Urinary bladder (tissue), 4 donors: ENCODE measurements around the gene ARL14EP. TPM values are rescaled to one million over a fixed set of nuclear protein-coding genes. Genes with fewer than 3 reads are reported as not detected.

Experiments
- DNase-seq: peaks from one replicate; pipeline ENCODE4 v3.0.0-alpha.2; 2015; ENCODE audit errors: extremely low spot score
- H3K27ac ChIP-seq: one replicate; pipeline ENCODE4 v1.5.1; 2013; ENCODE audit warnings: low read depth, mild to moderate bottlenecking, moderate library complexity
- H3K36me3 ChIP-seq: one replicate; pipeline ENCODE4 v1.6.1; 2013; ENCODE audit warnings: mild to moderate bottlenecking, moderate library complexity; ENCODE audit not compliant: insufficient read depth
- H3K4me1 ChIP-seq: one replicate; pipeline ENCODE4 v1.6.1; 2013; ENCODE audit warnings: mild to moderate bottlenecking, moderate library complexity; ENCODE audit not compliant: insufficient read depth
- H3K4me3 ChIP-seq: one replicate; pipeline ENCODE4 v1.5.1; 2013; ENCODE audit warnings: low read depth, low read length
- WGBS: extraction: QIAGEN DNeasy Blood & Tissue Kit; methylation state at CpG from one replicate; pipeline ENCODE4 v1.1.7; 2013; 5-methylcytosine and 5-hydroxymethylcytosine counted together
- polyA plus RNA-seq: library from polyadenylated mRNA; stranded (reverse); fragments of 200-250 nt; gene quantifications from one replicate; pipeline ENCODE4 v1.2.3, GENCODE V29; 2013
- total RNA-seq: library from RNA; depleted of rRNA; stranded (reverse); fragments of >200 nt; gene quantifications from one replicate; pipeline ENCODE4 v1.2.3, GENCODE V29; 2014
- donor health status: healthy with polysubstance abuse.
- donor health status: healthy.

The ARL14EP gene
- total and polyA plus RNA-seq, 2 donors, result 18.7 to 43.7 TPM

- Histone ChIP-seq H3K27ac (no peak overlapping the region), H3K4me1 (no peaks in the 10 kb centered on the region), H3K4me3 (no peak overlapping the region), H3K36me3 (no peaks in the 10 kb centered on the region)
- 51% methylated on average over 1 of the region's 1 CpG for WGBS
- no peak for DNase-seq
These were observed 10.7 kb upstream of the ARL14EP start for GRCh38 chr11:30312243-30312642.

GRCh38 chr11:30313580-30313979, 9.3 kb upstream of the ARL14EP start:
- no peak for DNase-seq
- no peak overlapping the region for H3K27ac ChIP-seq
- no peaks in the 10 kb centered on the region for H3K36me3 ChIP-seq
- no peaks in the 10 kb centered on the region for H3K4me1 ChIP-seq
- WGBS, result 77% methylated on average over 2 of the region's 2 CpGs
- no peak overlapping the region for H3K4me3 ChIP-seq

- no peak for DNase-seq
- no peak overlapping the region for H3K27ac ChIP-seq
- no peaks in the 10 kb centered on the region for H3K36me3 ChIP-seq
- H3K4me3 ChIP-seq, result no peak overlapping the region
- H3K4me1 ChIP-seq, result no peaks in the 10 kb centered on the region
These were observed 8.3 kb upstream of the ARL14EP start for GRCh38 chr11:30314625-30315024.

GRCh38 chr11:30316237-30316636, 6.7 kb upstream of the ARL14EP start:
- H3K36me3 ChIP-seq, result no peaks in the 10 kb centered on the region
- H3K4me1 ChIP-seq, result no peaks in the 10 kb centered on the region
- no peak overlapping the region for H3K27ac ChIP-seq
- no peak overlapping the region for H3K4me3 ChIP-seq
- no peak for DNase-seq
- WGBS, result 85% methylated on average over 1 of the region's 1 CpG

- Histone ChIP-seq H3K36me3 (no peaks in the 10 kb centered on the region), H3K4me3 (no peak overlapping the region), H3K27ac (no peak overlapping the region), H3K4me1 (no peaks in the 10 kb centered on the region)
- DNase-seq, result no peak
- 21% methylated on average over 2 of the region's 2 CpGs for WGBS
These were observed 5.9 kb upstream of the ARL14EP start for GRCh38 chr11:30317030-30317429.

- Histone ChIP-seq H3K4me3 (no peak overlapping the region), H3K27ac (no peak overlapping the region), H3K36me3 (no peaks in the 10 kb centered on the region), H3K4me1 (no peaks in the 10 kb centered on the region)
- DNase-seq, result no peak
- WGBS, result 95% methylated on average over 4 of the region's 4 CpGs
These were observed 1.6 kb upstream of the ARL14EP start for GRCh38 chr11:30321321-30321720.

- H3K36me3 ChIP-seq, result peaks cover 3% of the 10 kb centered on the region
- H3K4me1 ChIP-seq, result no peaks in the 10 kb centered on the region
- WGBS, result 67% methylated on average over 6 of the region's 6 CpGs
- H3K27ac ChIP-seq, result no peak overlapping the region
- DNase-seq, result no peak
- H3K4me3 ChIP-seq, result no peak overlapping the region
These were observed 713 bp upstream of the ARL14EP start for GRCh38 chr11:30322191-30322590.

- DNase-seq, result no peak
These were observed 3.3 kb downstream of the ARL14EP start for GRCh38 chr11:30326114-30326778.

GRCh38 chr11:30326906-30327305, 4.0 kb downstream of the ARL14EP start:
- H3K27ac ChIP-seq, result no peak overlapping the region
- H3K4me1 ChIP-seq, result no peaks in the 10 kb centered on the region
- WGBS, result 84% methylated on average over 2 of the region's 2 CpGs
- no peak overlapping the region for H3K4me3 ChIP-seq
- H3K36me3 ChIP-seq, result peaks cover 3% of the 10 kb centered on the region
- DNase-seq, result no peak

More at GRCh38 chr11:30326114-30326778, 3.3 kb downstream of the ARL14EP start:
- Histone ChIP-seq H3K36me3 (peaks cover 3% of the 10 kb centered on the region), H3K27ac (no peak overlapping the region), H3K4me3 (no peak overlapping the region), H3K4me1 (no peaks in the 10 kb centered on the region)
- 66% methylated on average over 2 of the region's 2 CpGs for WGBS

- Histone ChIP-seq H3K27ac (no peak overlapping the region), H3K36me3 (peaks cover 3% of the 10 kb centered on the region), H3K4me1 (no peaks in the 10 kb centered on the region), H3K4me3 (no peak overlapping the region)
- DNase-seq, result no peak
These were observed 5.8 kb downstream of the ARL14EP start for GRCh38 chr11:30328681-30329080.

- H3K27ac ChIP-seq, result no peak overlapping the region
- no peak overlapping the region for H3K4me3 ChIP-seq
- H3K4me1 ChIP-seq, result no peaks in the 10 kb centered on the region
- H3K36me3 ChIP-seq, result peaks cover 3% of the 10 kb centered on the region
- DNase-seq, result no peak
- 81% methylated on average over 4 of the region's 4 CpGs for WGBS
These were observed 6.4 kb downstream of the ARL14EP start for GRCh38 chr11:30329150-30329940.

- Histone ChIP-seq H3K4me3 (no peak overlapping the region), H3K4me1 (no peaks in the 10 kb centered on the region), H3K27ac (no peak overlapping the region), H3K36me3 (no peaks in the 10 kb centered on the region)
- 87% methylated on average over 3 of the region's 3 CpGs for WGBS
- DNase-seq, result no peak
These were observed 10.5 kb downstream of the ARL14EP start for GRCh38 chr11:30333405-30333804.

GRCh38 chr11:30342736-30343166, 19.8 kb downstream of the ARL14EP start:
- no peak for DNase-seq
- Histone ChIP-seq H3K4me3 (no peak overlapping the region), H3K36me3 (no peaks in the 10 kb centered on the region), H3K27ac (no peak overlapping the region), H3K4me1 (no peaks in the 10 kb centered on the region)
- WGBS, result 80% methylated on average over 1 of the region's 1 CpG

GRCh38 chr11:30344085-30344484, 21.2 kb downstream of the ARL14EP start:
- DNase-seq, result no peak
- H3K4me3 ChIP-seq, result no peak overlapping the region
- no peaks in the 10 kb centered on the region for H3K36me3 ChIP-seq
- H3K4me1 ChIP-seq, result no peaks in the 10 kb centered on the region
- H3K27ac ChIP-seq, result no peak overlapping the region
